PFSK-1 (cell line): ENCODE measurements around the gene QRFP.

Experiments
- POLR2AphosphoS5 ChIP-seq: IDR thresholded peaks from 2 replicates; pipeline ENCODE4 v1.6.1; 2012; ENCODE audit warnings: low read depth, mild to moderate bottlenecking, control low read depth, low read length, moderate library complexity
- TF ChIP-seq, protein P1 (sequence below), 2 experiments: IDR thresholded peaks; 2 replicates each; pipeline versions ENCODE4 v1.6.1 to v1.8.0; 2011 to 2012; ENCODE audit warnings: low read depth in 2 of 2, low read length in 2 of 2, control low read depth in 1 of 2, inconsistent platforms in 1 of 2, mild to moderate bottlenecking in 1 of 2, moderate library complexity in 1 of 2; ENCODE audit not compliant: insufficient read depth in 1 of 2

DNA sequence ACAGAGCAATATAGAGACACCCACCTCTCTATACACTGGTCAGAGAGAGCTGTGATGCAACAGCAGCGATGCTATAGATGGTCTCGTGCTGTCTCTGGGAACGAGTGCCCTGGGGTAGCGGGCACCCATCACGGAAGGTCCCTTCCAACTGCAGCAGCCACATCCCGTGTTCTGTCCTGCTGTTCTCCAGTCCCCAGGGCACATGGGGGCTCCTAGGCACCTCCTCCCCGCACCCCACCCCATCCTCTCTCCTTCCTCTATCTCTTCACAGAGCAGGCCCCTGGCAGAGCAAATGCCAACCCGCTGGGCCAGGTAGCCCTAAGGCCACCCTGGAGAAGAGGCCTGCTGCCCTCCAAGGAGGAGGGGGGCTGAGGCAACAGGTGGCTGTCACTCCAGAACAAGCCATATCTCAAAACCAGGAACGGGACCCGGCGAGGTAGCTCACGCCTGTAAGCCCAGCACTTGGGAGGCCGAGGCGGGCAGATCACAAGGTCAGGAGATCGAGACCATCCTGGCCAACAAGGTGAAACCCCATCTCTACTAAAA lies 34.3 kb upstream of the QRFP start:
- TF ChIP-seq, protein P1, sequence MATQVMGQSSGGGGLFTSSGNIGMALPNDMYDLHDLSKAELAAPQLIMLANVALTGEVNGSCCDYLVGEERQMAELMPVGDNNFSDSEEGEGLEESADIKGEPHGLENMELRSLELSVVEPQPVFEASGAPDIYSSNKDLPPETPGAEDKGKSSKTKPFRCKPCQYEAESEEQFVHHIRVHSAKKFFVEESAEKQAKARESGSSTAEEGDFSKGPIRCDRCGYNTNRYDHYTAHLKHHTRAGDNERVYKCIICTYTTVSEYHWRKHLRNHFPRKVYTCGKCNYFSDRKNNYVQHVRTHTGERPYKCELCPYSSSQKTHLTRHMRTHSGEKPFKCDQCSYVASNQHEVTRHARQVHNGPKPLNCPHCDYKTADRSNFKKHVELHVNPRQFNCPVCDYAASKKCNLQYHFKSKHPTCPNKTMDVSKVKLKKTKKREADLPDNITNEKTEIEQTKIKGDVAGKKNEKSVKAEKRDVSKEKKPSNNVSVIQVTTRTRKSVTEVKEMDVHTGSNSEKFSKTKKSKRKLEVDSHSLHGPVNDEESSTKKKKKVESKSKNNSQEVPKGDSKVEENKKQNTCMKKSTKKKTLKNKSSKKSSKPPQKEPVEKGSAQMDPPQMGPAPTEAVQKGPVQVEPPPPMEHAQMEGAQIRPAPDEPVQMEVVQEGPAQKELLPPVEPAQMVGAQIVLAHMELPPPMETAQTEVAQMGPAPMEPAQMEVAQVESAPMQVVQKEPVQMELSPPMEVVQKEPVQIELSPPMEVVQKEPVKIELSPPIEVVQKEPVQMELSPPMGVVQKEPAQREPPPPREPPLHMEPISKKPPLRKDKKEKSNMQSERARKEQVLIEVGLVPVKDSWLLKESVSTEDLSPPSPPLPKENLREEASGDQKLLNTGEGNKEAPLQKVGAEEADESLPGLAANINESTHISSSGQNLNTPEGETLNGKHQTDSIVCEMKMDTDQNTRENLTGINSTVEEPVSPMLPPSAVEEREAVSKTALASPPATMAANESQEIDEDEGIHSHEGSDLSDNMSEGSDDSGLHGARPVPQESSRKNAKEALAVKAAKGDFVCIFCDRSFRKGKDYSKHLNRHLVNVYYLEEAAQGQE (IDR thresholded peaks at IDR 0.05; ENCODE audit: insufficient read depth in 1 of 2, low read depth in 2 of 2, low read length in 2 of 2), result no peak
- TF ChIP-seq POLR2AphosphoS5, result no peak
